Measurements from ENCODE around the gene RHOV.

DNA sequence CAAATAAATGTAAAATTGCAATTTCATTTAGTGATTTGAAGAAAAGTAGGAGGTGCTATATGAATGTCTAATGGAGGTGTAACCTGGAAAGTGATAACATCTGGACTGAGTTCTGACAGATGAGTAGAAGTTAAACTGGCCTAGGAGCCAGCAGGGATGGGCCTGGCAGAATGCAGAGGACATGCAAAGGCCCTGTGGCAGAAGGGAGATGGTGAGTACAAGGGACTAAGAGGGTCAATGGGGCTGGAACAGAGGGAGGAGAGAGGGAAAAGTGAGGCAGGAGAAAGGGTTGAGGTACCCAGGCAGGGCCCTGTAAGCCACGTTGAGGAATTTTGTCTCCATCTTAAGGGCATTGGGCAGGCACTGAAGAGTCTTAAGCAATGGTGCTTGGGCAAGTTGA lies 42.2 kb downstream of the RHOV start:
- TF ChIP-seq EZH2phosphoT487 (IDR thresholded peaks at IDR 0.05; ENCODE audit: low read depth, severe bottlenecking, unreplicated experiment), result no peak
- TF ChIP-seq, protein P1, sequence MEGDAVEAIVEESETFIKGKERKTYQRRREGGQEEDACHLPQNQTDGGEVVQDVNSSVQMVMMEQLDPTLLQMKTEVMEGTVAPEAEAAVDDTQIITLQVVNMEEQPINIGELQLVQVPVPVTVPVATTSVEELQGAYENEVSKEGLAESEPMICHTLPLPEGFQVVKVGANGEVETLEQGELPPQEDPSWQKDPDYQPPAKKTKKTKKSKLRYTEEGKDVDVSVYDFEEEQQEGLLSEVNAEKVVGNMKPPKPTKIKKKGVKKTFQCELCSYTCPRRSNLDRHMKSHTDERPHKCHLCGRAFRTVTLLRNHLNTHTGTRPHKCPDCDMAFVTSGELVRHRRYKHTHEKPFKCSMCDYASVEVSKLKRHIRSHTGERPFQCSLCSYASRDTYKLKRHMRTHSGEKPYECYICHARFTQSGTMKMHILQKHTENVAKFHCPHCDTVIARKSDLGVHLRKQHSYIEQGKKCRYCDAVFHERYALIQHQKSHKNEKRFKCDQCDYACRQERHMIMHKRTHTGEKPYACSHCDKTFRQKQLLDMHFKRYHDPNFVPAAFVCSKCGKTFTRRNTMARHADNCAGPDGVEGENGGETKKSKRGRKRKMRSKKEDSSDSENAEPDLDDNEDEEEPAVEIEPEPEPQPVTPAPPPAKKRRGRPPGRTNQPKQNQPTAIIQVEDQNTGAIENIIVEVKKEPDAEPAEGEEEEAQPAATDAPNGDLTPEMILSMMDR (IDR thresholded peaks at IDR 0.05; ENCODE audit: poor library complexity), result no peak
- TF ChIP-seq EZH2 (IDR thresholded peaks at IDR 0.05; ENCODE audit: borderline replicate concordance), result no peak

Data from hepatocyte (in vitro differentiated cells).